ENCODE data around the gene AADAC. TPM values are rescaled to one million over a fixed set of nuclear protein-coding genes. Genes with fewer than 3 reads are reported as not detected.

AADAC gene
- total and polyA plus RNA-seq, 8 donors = 0.62 to 7.2 (median 0.92) TPM

- DNase-seq (no peak), ATAC-seq (no peak)
- H3K9me3 ChIP-seq = no peaks in the 10 kb centered on the region
- peaks cover 7 to 10% of the 10 kb centered on the region in 2 donors for H3K4me1 ChIP-seq
- peak overlapping the region in 1 of 2 donors; percentile 4 for H3K27ac ChIP-seq
- intact Hi-C loops (cut with DNase I) = no loop called here
- no peaks in the 10 kb centered on the region for H3K36me3 ChIP-seq
- no peaks in the 10 kb centered on the region for H3K27me3 ChIP-seq
- TF ChIP-seq CTCF (IDR thresholded peaks at IDR 0.05) = no peak
- H3K4me3 ChIP-seq = no peak overlapping the region
These were observed 38.3 kb upstream of the AADAC start for GRCh38 chr3:151775314-151776258.

GRCh38 chr3:151776259-151776740, 37.6 kb upstream of the AADAC start:
- TF ChIP-seq CTCF (IDR thresholded peaks at IDR 0.05) = no peak
- no peaks in the 10 kb centered on the region for H3K9me3 ChIP-seq
- intact Hi-C loops (cut with DNase I) = no loop called here

GRCh38 chr3:151777880-151778279, 36.0 kb upstream of the AADAC start:
- Histone ChIP-seq H3K9me3 (no peaks in the 10 kb centered on the region), H3K27me3 (no peaks in the 10 kb centered on the region), H3K4me3 (no peak overlapping the region), H3K27ac (no peak overlapping the region), H3K4me1 (no peaks in the 10 kb centered on the region), H3K36me3 (no peaks in the 10 kb centered on the region)
- DNase-seq (no peak), ATAC-seq (no peak)
- intact Hi-C loops (cut with DNase I) = no loop called here
- no peak for TF ChIP-seq CTCF (IDR thresholded peaks at IDR 0.05)

More at GRCh38 chr3:151776259-151776740, 37.6 kb upstream of the AADAC start:
- ATAC-seq (no peak), DNase-seq (no peak)
- Histone ChIP-seq H3K4me3 (no peak overlapping the region), H3K36me3 (no peaks in the 10 kb centered on the region), H3K27ac (no peak overlapping the region), H3K4me1 (peaks cover 2 to 3% of the 10 kb centered on the region in 2 donors), H3K27me3 (no peaks in the 10 kb centered on the region)

GRCh38 chr3:151787626-151788025, 26.3 kb upstream of the AADAC start:
- H3K4me3 ChIP-seq = no peak overlapping the region
- no peaks in the 10 kb centered on the region for H3K36me3 ChIP-seq
- no peak overlapping the region for H3K27ac ChIP-seq
- no peaks in the 10 kb centered on the region for H3K27me3 ChIP-seq
- intact Hi-C loops (cut with DNase I) = no loop called here
- H3K9me3 ChIP-seq = no peaks in the 10 kb centered on the region
- H3K4me1 ChIP-seq = no peaks in the 10 kb centered on the region
- no peak for ATAC-seq
- no peak for DNase-seq
- TF ChIP-seq CTCF (IDR thresholded peaks at IDR 0.05) = no peak

GRCh38 chr3:151788401-151788800, 25.5 kb upstream of the AADAC start:
- no peaks in the 10 kb centered on the region for H3K27me3 ChIP-seq
- H3K27ac ChIP-seq = no peak overlapping the region
- H3K4me3 ChIP-seq = no peak overlapping the region
- intact Hi-C loops (cut with DNase I) = no loop called here
- TF ChIP-seq CTCF (IDR thresholded peaks at IDR 0.05) = no peak
- DNase-seq (no peak), ATAC-seq (no peak)
- H3K36me3 ChIP-seq = no peaks in the 10 kb centered on the region
- H3K9me3 ChIP-seq = no peaks in the 10 kb centered on the region
- H3K4me1 ChIP-seq = no peaks in the 10 kb centered on the region
